ENCODE measurements around the gene FDXR. TPM values are rescaled to one million over a fixed set of nuclear protein-coding genes. Genes with fewer than 3 reads are reported as not detected.
A peak's percentile ranks its signal among the peaks of the same experiment; 100 is the strongest.

Gene FDXR
- total RNA-seq, 6 experiments from 2014 or later = 7.7 to 18.7 (median 8.6) TPM

DNA sequence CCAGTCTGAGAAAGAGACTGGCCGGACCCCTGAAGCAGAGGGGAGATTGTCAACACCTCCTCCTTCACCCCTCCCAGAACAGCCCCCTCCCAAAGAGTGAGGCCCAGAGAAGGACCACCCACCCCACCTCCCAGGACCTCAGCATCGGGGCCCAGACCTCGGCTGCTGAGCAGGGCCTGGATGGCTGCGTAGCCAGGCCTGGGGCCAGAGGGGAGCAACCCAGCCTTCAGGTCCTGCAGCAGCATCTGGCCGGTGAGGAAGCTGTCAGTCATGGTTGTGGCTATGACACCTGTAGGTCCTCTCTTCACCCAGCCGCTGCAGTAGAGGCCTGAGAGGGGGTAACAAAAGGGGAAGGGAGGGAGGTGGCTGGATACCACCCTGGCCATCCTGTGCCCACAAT is 9.9 kb downstream of the FDXR start:
- no peak overlapping the region for H3K4me3 ChIP-seq
- intact Hi-C loops (cut with DNase I) = loop anchor here (5.0 to 10.0 kb wide), 3 partner anchors 76 to 208 kb away; partner anchors contain the start of gene NHERF1 (in 1 of the 2)
- TF ChIP-seq POLR2A (IDR thresholded peaks at IDR 0.05) = no peak
- TF ChIP-seq, protein P1, sequence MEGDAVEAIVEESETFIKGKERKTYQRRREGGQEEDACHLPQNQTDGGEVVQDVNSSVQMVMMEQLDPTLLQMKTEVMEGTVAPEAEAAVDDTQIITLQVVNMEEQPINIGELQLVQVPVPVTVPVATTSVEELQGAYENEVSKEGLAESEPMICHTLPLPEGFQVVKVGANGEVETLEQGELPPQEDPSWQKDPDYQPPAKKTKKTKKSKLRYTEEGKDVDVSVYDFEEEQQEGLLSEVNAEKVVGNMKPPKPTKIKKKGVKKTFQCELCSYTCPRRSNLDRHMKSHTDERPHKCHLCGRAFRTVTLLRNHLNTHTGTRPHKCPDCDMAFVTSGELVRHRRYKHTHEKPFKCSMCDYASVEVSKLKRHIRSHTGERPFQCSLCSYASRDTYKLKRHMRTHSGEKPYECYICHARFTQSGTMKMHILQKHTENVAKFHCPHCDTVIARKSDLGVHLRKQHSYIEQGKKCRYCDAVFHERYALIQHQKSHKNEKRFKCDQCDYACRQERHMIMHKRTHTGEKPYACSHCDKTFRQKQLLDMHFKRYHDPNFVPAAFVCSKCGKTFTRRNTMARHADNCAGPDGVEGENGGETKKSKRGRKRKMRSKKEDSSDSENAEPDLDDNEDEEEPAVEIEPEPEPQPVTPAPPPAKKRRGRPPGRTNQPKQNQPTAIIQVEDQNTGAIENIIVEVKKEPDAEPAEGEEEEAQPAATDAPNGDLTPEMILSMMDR (IDR thresholded peaks at IDR 0.05) = no peak
- DNase-seq (no peak), ATAC-seq (no peak)
- no peaks in the 10 kb centered on the region for H3K36me3 ChIP-seq
- H3K4me1 ChIP-seq = peaks cover 0 to 7% (median 2%) of the 10 kb centered on the region in 4 donors
- no peaks in the 10 kb centered on the region for H3K9me3 ChIP-seq
- WGBS (ENCODE audit: insufficient coverage, low coverage, low lambda C conversion rate, missing lambda C conversion rate) = no CpG with 5 or more reads among the region's 6 CpGs
- peaks cover 4 to 17% of the 10 kb centered on the region in 2 donors for H3K27me3 ChIP-seq
- H3K27ac ChIP-seq = no peak overlapping the region

DNA sequence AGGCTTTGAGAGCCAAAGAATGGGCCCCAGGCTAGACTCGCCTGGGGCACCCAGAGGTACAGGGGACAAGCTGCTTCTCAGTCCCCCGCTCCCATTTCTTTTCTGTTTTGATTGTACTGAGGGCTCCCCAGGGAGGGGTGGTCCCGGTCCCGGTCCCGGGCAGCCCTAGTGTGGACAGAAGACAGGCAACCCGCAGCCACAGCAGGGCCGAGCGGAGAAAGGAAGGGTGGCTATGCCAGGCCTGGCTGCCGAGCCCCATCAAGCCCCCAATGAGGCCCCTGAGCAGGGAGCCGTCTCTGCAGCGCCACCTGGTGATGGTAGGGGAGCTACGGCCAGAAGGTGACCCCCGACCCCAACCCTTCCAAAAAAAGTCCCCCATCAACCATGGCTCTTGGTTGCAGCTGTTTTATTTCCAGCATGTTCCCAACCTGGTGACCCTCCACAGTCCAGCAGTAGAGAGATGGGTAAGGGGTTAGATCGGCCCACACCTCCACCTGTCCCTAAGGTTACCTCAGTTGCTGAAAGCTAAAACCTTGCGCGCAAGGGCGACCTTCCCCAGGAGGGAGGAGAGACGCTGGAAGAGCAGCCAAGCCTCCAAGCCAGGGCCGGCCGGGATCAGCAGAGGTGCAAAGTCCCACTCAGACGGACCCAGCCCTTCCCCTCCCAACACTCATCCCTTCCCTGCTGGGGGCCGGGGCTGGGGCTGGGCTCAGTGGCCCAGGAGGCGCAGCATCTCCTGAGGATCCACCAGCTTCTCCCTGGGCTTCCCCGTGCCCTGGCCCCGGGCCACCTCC is 10.5 kb downstream of the FDXR start:
- ATAC-seq (peak; percentile 28 to 56 (median 50)), DNase-seq (no peak)
- H3K27me3 ChIP-seq = peaks cover 4 to 17% of the 10 kb centered on the region in 2 donors
- intact Hi-C loops (cut with DNase I) = loop anchor here (5.0 to 10.0 kb wide), 3 partner anchors 75 to 208 kb away; partner anchors contain the start of gene NHERF1 (in 1 of the 2)
- peaks cover 0 to 7% (median 2%) of the 10 kb centered on the region in 4 donors for H3K4me1 ChIP-seq
- no peaks in the 10 kb centered on the region for H3K9me3 ChIP-seq
- WGBS (ENCODE audit: insufficient coverage, low coverage, low lambda C conversion rate, missing lambda C conversion rate) = 28% methylated on average over 12 of the region's 25 CpGs
- no peaks in the 10 kb centered on the region for H3K36me3 ChIP-seq
- TF ChIP-seq POLR2A (IDR thresholded peaks at IDR 0.05) = no peak
- TF ChIP-seq, protein P1 (IDR thresholded peaks at IDR 0.05) = peak; percentile 42 to 59 (median 48)
- H3K4me3 ChIP-seq = no peak overlapping the region
- no peak overlapping the region for H3K27ac ChIP-seq

DNA sequence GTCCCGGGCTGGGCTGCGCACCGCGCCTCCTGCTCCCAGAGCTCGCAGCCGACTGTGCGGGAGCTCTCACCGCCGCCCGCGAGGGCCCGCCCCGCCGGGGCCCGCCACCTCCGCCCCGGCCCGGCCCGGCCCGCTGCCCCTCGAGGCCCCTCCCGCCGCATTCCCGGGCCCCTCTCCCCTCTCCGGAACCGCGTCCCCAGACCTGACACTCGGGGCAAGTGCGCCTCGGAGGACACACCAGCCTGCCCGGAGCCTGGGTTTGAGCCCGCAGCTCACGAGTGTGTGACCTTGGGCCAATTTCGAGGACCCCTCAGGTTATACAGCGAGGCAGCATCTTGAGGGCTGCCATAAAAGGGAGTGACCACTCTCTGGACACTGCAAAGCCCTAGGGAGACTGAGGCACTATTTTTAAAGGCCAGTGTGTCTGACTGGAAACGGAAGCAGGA is 11.1 kb downstream of the FDXR start:
- intact Hi-C loops (cut with DNase I) = loop anchor here (5.0 to 10.0 kb wide), 3 partner anchors 74 to 207 kb away; partner anchors contain the start of gene NHERF1 (in 1 of the 2)
- DNase-seq (no peak), ATAC-seq (no peak)
- H3K4me1 ChIP-seq = peaks cover 0 to 7% (median 2%) of the 10 kb centered on the region in 4 donors
- H3K4me3 ChIP-seq = no peak overlapping the region
- H3K27me3 ChIP-seq = peaks cover 4 to 17% of the 10 kb centered on the region in 2 donors
- no peak for TF ChIP-seq POLR2A (IDR thresholded peaks at IDR 0.05)
- TF ChIP-seq, protein P1 (IDR thresholded peaks at IDR 0.05) = no peak
- WGBS (ENCODE audit: insufficient coverage, low coverage, low lambda C conversion rate, missing lambda C conversion rate) = no CpG with 5 or more reads among the region's 36 CpGs
- H3K27ac ChIP-seq = no peak overlapping the region
- H3K9me3 ChIP-seq = no peaks in the 10 kb centered on the region
- H3K36me3 ChIP-seq = no peaks in the 10 kb centered on the region

DNA sequence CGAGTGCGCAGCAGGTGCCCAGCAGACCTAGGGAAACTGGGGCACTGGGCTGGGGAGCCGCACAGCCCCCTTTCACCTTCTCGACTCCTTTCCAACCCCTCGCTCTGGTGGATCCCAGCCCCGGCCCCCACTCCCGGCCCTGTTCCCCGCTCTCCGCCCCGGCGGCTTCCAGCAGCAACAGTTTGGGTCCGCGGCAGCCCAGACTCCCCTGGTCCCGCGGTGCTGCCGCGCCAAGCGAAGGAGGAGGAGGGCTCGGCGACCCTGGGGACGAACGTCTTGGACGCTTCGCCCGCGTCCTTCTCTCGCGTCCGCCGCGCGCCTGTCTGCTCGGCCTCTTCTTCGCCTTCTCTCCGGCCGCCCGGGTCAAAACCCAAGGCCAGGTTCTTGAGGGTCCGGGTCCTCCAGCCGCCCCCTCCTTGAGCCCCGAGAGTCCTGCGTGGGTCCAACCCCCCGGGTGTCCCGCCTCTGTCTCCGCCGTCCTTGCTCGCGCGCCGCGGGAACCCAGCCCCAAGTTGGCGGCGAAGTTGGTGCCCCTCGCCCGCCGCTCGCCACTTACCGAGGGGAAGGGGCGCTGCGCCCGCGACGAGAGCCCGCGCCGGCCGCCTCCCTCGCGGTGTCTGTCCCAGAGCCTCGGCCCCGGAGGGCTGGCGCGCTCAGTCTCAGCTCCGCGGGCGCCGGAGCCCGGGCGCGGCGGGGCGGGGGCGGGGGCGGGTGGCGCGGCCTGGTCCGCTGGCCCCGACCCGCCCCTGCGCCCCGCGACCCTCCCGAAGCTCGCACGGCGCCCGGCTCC is 11.7 kb downstream of the FDXR start:
- Histone ChIP-seq H3K27ac (no peak overlapping the region), H3K36me3 (no peaks in the 10 kb centered on the region), H3K4me1 (peaks cover 0 to 7% (median 2%) of the 10 kb centered on the region in 4 donors), H3K27me3 (peaks cover 4 to 17% of the 10 kb centered on the region in 2 donors), H3K4me3 (no peak overlapping the region), H3K9me3 (no peaks in the 10 kb centered on the region)
- intact Hi-C loops (cut with DNase I) = loop anchor here (5.0 to 10.0 kb wide), 3 partner anchors 74 to 206 kb away; partner anchors contain the start of gene NHERF1 (in 1 of the 2)
- 0% methylated on average over 23 of the region's 96 CpGs for WGBS (ENCODE audit: insufficient coverage, low coverage, low lambda C conversion rate, missing lambda C conversion rate)
- no peak for TF ChIP-seq POLR2A (IDR thresholded peaks at IDR 0.05)
- TF ChIP-seq, protein P1 (IDR thresholded peaks at IDR 0.05) = no peak
- DNase-seq (no peak), ATAC-seq (no peak)

All from right lobe of liver (tissue), 6 donors.